ENCODE data around the gene RELL2. TPM values are rescaled to one million over a fixed set of nuclear protein-coding genes. Genes with fewer than 3 reads are reported as not detected.
A peak's percentile ranks its signal among the peaks of the same experiment; 100 is the strongest.

Gene RELL2
- total RNA-seq, 1 experiment from 2014 or later = 23.8 TPM

DNA sequence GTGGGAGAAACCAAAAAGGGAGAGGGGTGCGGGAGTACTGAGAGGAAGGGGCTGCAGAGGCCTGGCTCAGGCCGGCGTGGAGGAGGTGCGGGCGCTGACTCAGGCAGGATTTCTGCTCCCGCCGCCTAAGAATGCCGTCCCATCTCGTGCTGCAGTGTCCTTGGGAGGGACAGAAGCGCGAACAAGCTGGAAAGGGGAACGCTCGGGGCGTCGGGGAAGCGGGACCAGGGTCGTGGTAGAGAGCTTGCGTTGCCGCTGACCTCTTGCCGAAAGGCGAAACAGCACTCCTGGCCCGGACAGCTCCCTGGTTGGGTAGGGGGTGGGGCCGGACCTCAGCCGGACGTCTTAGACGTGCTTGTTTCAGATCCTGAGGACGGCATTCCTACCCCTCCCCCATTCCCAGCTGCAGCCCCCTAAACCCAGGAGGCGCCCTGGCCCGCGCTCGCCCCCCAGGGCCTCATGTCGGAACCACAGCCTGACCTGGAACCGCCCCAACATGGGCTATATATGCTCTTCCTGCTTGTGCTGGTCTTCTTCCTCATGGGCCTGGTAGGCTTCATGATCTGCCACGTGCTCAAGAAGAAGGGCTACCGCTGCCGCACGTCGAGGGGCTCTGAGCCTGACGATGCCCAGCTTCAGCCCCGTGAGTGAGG lies 1.1 kb downstream of the RELL2 start (continued):
- TF ChIP-seq, protein P1, sequence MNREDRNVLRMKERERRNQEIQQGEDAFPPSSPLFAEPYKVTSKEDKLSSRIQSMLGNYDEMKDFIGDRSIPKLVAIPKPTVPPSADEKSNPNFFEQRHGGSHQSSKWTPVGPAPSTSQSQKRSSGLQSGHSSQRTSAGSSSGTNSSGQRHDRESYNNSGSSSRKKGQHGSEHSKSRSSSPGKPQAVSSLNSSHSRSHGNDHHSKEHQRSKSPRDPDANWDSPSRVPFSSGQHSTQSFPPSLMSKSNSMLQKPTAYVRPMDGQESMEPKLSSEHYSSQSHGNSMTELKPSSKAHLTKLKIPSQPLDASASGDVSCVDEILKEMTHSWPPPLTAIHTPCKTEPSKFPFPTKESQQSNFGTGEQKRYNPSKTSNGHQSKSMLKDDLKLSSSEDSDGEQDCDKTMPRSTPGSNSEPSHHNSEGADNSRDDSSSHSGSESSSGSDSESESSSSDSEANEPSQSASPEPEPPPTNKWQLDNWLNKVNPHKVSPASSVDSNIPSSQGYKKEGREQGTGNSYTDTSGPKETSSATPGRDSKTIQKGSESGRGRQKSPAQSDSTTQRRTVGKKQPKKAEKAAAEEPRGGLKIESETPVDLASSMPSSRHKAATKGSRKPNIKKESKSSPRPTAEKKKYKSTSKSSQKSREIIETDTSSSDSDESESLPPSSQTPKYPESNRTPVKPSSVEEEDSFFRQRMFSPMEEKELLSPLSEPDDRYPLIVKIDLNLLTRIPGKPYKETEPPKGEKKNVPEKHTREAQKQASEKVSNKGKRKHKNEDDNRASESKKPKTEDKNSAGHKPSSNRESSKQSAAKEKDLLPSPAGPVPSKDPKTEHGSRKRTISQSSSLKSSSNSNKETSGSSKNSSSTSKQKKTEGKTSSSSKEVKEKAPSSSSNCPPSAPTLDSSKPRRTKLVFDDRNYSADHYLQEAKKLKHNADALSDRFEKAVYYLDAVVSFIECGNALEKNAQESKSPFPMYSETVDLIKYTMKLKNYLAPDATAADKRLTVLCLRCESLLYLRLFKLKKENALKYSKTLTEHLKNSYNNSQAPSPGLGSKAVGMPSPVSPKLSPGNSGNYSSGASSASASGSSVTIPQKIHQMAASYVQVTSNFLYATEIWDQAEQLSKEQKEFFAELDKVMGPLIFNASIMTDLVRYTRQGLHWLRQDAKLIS (CRISPR knock-in tag; IDR thresholded peaks at IDR 0.05; ENCODE audit: borderline replicate concordance) = 0 out of 2 replicates have a peak, but pooled peaks have one; percentile 54
- TF ChIP-seq, protein P2, sequence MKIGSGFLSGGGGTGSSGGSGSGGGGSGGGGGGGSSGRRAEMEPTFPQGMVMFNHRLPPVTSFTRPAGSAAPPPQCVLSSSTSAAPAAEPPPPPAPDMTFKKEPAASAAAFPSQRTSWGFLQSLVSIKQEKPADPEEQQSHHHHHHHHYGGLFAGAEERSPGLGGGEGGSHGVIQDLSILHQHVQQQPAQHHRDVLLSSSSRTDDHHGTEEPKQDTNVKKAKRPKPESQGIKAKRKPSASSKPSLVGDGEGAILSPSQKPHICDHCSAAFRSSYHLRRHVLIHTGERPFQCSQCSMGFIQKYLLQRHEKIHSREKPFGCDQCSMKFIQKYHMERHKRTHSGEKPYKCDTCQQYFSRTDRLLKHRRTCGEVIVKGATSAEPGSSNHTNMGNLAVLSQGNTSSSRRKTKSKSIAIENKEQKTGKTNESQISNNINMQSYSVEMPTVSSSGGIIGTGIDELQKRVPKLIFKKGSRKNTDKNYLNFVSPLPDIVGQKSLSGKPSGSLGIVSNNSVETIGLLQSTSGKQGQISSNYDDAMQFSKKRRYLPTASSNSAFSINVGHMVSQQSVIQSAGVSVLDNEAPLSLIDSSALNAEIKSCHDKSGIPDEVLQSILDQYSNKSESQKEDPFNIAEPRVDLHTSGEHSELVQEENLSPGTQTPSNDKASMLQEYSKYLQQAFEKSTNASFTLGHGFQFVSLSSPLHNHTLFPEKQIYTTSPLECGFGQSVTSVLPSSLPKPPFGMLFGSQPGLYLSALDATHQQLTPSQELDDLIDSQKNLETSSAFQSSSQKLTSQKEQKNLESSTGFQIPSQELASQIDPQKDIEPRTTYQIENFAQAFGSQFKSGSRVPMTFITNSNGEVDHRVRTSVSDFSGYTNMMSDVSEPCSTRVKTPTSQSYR (CRISPR knock-in tag; IDR thresholded peaks at IDR 0.05) = peak; percentile 94
- 0 out of 2 replicates have a peak, but pooled peaks have one; percentile 27 for TF ChIP-seq CBFB (CRISPR knock-in tag; IDR thresholded peaks at IDR 0.05; ENCODE audit: low read depth)

DNA sequence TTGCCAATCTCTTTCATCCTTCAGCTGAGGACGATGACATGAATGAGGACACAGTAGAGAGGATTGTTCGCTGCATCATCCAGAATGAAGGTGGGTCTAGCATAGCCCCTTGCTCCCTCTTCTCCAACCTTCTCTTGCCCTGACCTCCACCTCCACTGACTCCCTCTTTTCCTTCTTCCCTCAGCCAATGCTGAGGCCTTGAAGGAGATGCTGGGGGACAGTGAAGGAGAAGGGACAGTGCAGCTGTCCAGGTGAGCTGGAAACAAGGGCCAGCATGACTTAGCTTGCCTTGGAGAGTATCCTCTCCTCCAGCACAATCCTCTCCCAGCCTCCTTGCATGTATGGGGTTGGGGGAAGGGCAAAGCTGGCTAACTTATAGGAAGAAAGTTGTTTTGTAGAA lies 2.0 kb downstream of the RELL2 start:
- DNase-seq (ENCODE audit: low spot score) (no peak), ATAC-seq (no peak)
- POLR2A ChIA-PET = interaction anchor here (2.4 to 2.8 kb wide), 2 partner anchors 12 to 47 kb away, joined by 13 to 19 read pairs; partner anchors contain the start of gene FCHSD1
- Mint-ChIP-seq H3K9me3 (no peaks in the 10 kb centered on the region), H3K36me3 (peaks cover 12% of the 10 kb centered on the region), H3K27me3 (ENCODE audit: low read depth) (no peaks in the 10 kb centered on the region), H3K27ac (no peak overlapping the region), H3K4me1 (peaks cover 26% of the 10 kb centered on the region), H3K4me3 (peak overlapping the region; percentile 81; the same call in 1 of the 2 replicates)
- CTCF ChIA-PET = interaction anchor here (1.6 to 3.0 kb wide), 3 partner anchors 31 to 47 kb away, joined by 6 to 42 read pairs (median 12); partner anchors contain the start of gene ARAP3
- no peak for TF ChIP-seq ZNF416 (CRISPR knock-in tag; IDR thresholded peaks at IDR 0.05)
- TF ChIP-seq, protein P3, sequence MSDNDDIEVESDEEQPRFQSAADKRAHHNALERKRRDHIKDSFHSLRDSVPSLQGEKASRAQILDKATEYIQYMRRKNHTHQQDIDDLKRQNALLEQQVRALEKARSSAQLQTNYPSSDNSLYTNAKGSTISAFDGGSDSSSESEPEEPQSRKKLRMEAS (CRISPR knock-in tag; IDR thresholded peaks at IDR 0.05) = no peak
- TF ChIP-seq, protein P4, sequence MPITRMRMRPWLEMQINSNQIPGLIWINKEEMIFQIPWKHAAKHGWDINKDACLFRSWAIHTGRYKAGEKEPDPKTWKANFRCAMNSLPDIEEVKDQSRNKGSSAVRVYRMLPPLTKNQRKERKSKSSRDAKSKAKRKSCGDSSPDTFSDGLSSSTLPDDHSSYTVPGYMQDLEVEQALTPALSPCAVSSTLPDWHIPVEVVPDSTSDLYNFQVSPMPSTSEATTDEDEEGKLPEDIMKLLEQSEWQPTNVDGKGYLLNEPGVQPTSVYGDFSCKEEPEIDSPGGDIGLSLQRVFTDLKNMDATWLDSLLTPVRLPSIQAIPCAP (CRISPR knock-in tag; IDR thresholded peaks at IDR 0.05) = no peak
- TF ChIP-seq, protein P5, sequence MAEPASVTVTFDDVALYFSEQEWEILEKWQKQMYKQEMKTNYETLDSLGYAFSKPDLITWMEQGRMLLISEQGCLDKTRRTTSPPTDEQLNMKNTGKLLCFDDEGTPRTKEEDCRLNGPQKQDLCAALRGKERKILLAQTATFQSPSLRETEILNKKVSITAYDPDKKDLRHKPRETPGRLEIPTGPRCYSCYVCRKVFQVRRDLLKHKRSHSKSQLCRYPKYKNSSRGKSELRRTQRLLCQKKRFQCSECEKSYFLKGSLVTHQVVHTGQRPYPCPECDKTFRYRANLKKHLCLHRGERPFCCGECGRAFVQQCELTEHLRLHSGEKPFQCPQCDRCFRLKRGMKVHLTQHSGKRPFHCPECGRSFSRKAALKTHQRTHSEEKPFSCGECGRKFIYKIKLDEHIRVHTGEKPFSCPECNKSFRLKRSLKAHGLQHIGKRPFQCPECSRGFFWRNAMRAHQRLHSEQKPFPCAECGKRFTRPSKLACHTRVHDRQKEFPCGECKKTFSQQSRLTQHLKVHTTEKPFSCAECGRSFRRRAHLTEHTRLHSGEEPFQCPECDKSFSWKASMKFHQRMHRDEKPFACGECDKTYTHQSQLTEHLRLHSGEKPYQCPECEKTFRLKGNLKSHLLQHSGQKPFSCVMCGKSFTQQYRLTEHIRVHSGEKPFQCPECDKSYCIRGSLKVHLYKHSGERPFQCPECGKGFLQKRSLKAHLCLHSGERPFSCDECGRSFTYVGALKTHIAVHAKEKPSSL (CRISPR knock-in tag; conservative IDR thresholded peaks at IDR 0.05) = no peak
- TF ChIP-seq, protein P6, sequence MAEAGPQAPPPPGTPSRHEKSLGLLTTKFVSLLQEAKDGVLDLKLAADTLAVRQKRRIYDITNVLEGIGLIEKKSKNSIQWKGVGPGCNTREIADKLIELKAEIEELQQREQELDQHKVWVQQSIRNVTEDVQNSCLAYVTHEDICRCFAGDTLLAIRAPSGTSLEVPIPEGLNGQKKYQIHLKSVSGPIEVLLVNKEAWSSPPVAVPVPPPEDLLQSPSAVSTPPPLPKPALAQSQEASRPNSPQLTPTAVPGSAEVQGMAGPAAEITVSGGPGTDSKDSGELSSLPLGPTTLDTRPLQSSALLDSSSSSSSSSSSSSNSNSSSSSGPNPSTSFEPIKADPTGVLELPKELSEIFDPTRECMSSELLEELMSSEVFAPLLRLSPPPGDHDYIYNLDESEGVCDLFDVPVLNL (CRISPR knock-in tag; IDR thresholded peaks at IDR 0.05; ENCODE audit: borderline replicate concordance, low read depth) = no peak
- TF ChIP-seq, protein P7, sequence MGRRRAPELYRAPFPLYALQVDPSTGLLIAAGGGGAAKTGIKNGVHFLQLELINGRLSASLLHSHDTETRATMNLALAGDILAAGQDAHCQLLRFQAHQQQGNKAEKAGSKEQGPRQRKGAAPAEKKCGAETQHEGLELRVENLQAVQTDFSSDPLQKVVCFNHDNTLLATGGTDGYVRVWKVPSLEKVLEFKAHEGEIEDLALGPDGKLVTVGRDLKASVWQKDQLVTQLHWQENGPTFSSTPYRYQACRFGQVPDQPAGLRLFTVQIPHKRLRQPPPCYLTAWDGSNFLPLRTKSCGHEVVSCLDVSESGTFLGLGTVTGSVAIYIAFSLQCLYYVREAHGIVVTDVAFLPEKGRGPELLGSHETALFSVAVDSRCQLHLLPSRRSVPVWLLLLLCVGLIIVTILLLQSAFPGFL (CRISPR knock-in tag; IDR thresholded peaks at IDR 0.05; ENCODE audit: borderline replicate concordance) = no peak
- TF ChIP-seq, protein P8, sequence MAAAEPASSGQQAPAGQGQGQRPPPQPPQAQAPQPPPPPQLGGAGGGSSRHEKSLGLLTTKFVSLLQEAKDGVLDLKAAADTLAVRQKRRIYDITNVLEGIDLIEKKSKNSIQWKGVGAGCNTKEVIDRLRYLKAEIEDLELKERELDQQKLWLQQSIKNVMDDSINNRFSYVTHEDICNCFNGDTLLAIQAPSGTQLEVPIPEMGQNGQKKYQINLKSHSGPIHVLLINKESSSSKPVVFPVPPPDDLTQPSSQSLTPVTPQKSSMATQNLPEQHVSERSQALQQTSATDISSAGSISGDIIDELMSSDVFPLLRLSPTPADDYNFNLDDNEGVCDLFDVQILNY (CRISPR knock-in tag; IDR thresholded peaks at IDR 0.05) = no peak
- TF ChIP-seq, protein P9, sequence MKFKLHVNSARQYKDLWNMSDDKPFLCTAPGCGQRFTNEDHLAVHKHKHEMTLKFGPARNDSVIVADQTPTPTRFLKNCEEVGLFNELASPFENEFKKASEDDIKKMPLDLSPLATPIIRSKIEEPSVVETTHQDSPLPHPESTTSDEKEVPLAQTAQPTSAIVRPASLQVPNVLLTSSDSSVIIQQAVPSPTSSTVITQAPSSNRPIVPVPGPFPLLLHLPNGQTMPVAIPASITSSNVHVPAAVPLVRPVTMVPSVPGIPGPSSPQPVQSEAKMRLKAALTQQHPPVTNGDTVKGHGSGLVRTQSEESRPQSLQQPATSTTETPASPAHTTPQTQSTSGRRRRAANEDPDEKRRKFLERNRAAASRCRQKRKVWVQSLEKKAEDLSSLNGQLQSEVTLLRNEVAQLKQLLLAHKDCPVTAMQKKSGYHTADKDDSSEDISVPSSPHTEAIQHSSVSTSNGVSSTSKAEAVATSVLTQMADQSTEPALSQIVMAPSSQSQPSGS (CRISPR knock-in tag; IDR thresholded peaks at IDR 0.05; ENCODE audit: borderline replicate concordance, low read depth) = no peak
- TF ChIP-seq NR1H2 (CRISPR knock-in tag; IDR thresholded peaks at IDR 0.05) = no peak
- no peak for TF ChIP-seq GTF2I (CRISPR knock-in tag; conservative IDR thresholded peaks at IDR 0.05)
- no peak for TF ChIP-seq JUN (CRISPR knock-in tag; IDR thresholded peaks at IDR 0.05)
- TF ChIP-seq, protein P10, sequence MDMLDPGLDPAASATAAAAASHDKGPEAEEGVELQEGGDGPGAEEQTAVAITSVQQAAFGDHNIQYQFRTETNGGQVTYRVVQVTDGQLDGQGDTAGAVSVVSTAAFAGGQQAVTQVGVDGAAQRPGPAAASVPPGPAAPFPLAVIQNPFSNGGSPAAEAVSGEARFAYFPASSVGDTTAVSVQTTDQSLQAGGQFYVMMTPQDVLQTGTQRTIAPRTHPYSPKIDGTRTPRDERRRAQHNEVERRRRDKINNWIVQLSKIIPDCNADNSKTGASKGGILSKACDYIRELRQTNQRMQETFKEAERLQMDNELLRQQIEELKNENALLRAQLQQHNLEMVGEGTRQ (CRISPR knock-in tag; IDR thresholded peaks at IDR 0.05) = no peak

All from WTC11 (cell line).